ENCODE data around the gene BBLN.

GRCh38 chr9:128208946-128209669, 49.0 kb downstream of the BBLN start:
- TF ChIP-seq, protein P1, sequence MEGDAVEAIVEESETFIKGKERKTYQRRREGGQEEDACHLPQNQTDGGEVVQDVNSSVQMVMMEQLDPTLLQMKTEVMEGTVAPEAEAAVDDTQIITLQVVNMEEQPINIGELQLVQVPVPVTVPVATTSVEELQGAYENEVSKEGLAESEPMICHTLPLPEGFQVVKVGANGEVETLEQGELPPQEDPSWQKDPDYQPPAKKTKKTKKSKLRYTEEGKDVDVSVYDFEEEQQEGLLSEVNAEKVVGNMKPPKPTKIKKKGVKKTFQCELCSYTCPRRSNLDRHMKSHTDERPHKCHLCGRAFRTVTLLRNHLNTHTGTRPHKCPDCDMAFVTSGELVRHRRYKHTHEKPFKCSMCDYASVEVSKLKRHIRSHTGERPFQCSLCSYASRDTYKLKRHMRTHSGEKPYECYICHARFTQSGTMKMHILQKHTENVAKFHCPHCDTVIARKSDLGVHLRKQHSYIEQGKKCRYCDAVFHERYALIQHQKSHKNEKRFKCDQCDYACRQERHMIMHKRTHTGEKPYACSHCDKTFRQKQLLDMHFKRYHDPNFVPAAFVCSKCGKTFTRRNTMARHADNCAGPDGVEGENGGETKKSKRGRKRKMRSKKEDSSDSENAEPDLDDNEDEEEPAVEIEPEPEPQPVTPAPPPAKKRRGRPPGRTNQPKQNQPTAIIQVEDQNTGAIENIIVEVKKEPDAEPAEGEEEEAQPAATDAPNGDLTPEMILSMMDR (conservative IDR thresholded peaks at IDR 0.05 in 1 of 2, IDR thresholded peaks at IDR 0.05 in 1 of 2; ENCODE audit: extremely low read depth in 1 of 2, insufficient read depth in 1 of 2, low read depth in 1 of 2, low read length in 2 of 2): no peak
- no peak for TF ChIP-seq EZH2 (IDR thresholded peaks at IDR 0.05; ENCODE audit: borderline replicate concordance, low read length)
